Inferior parietal cortex (tissue), 1 donor: Measurements from ENCODE around the gene GRIK4.

Source experiments
- DNase-seq: peaks from one replicate; pipeline ENCODE4 v3.0.0-alpha.2; 2016; ENCODE audit errors: extremely low spot score

GRIK4 gene

DNA sequence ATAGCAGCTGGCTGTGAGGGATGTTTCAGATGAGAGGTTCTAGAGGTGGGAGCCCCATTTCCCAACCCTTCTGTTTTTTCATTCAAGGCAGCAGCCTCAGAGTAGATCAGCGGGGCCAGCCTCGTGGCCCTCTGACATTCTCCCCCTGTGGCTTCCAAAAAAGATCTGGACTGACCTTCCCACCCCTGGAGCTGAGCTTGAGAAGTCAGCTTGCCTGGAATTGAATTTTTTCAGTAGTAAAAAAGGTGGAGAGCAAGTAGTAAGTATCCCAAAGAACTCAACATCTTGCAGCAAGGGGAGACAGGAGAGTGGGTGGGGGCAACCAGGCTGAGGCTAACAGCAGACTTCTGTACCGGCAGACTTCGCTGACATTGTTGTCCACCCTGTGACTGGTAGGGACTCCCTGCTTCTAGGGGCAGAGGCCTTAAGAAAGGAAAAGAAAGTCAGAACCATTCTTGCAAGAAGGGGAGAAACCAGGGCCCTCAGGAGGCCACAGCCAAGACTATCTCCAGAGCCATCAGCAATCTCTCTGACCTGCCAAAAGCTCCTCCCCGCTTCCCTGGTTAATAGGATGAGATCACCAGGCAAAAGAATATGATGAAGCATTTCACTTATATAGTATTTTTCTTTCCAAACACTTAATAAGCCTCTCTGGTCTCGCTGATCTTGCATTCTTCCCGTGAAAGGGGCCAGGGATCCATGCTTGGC, 2.0 kb upstream of the GRIK4 start:
- DNase-seq: no peak

DNA sequence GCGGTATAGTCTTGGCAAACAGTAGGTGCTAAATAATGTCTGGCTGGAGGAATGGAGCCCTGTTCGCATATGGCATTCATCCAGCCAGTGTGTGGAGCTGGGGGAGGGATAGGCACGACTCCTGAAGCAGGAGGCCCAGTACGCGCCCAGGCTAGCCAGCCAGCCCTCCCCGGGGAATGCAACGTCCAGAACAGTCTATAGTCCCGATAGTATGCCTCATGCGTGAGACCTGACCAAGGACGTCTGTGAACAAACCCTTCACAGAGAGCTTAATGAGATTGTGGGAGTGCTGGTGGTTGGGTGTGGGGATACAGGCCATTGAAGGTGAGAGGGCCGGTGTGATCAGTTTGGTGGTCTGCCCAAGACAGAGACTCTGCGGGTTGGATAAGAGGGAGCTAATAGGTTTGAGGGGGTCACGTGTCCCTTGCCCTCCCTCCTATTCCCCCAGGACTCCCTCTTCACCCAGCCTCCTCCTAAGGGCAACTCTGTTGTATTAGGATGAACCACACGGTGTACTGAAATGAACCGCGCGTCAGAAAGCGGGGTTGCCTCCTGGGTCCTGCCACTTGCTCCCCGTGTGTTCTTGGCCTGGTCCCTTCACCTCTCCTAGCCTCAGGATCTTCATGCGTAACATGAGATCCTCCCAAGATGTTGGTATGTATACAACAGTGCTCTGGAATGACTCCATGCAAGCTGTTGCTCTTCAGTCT, 987 bp upstream of the GRIK4 start:
- DNase-seq: no peak

DNA sequence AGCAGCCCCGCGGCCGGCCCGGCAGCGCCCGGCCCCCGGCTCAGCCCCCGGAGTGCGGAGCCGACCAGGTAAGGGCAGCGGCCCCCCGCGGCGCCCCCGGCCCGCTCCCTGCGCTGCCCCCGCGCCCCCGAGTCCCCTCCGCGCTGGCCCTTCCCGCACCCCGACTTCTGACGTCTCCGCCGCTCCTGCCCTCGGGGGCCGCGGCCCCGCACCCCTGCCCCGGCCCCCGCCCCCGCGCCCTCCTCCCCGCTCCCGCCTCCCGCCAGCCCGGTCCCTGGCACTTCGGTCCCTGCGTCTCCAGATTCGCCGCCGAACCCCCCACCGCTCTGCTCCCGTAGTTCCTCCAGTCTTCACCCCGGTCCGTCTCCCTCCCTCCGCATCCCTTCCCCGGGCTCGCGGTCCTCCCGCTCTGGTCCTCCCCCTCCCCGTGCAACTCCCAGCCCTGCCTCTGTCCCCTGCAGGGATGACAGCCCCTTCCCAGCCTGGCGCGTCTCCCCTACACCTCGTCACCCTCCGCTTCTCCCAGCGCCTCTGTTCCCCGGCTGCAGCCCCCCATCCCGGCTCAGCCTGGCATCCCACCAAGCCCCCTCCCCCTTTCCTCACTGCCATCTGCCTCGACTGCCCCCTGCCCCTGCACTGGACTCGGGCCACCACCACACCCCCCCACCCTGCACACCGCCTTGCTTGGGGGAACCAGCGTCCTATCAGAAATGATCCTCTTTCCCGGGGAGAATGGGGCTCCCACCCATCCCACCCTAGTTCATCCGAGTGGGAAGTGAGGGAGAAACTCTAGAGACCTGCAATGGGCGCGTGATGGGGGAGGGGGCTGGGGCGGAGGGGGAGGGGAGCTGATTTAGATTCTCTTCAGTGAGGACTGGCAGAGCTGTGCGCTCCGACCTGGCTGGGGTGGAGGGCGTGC, 531 bp downstream of the GRIK4 start:
- DNase-seq: no peak

DNA sequence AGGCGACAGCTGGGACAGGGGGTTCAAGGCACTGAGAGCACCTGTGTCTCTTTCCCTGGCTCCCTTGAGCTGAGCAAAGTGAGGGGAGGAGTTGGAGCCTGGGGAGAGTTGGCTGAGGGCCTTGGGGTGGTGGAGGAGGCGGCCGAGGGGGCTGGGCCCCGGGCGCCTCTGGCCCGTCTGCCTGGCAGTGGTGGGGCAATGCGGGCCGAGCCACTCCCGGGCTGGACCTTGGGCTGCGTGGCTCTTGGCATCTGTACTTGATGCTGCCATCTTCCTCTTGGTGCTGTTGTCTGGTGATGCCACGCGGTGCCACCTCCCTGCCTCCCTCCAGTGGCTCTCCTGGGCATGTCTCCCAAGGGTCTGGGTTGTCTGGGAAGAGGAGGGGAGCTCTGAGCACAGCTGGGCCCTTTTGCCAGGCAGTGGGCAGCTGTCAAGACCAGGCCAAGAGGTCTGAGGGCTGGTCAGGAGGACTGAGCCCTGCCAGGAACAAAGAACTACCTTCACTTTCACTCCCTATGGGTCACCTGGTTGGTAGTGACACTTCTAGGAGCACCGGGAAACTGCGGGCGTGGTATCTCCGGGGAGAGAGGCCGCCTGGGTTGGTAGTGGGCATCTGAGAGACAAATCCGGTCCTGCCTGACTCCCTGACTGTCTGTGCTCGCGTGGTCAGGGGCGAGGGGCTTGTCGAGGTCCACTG, 1.3 kb downstream of the GRIK4 start:
- no peak for DNase-seq

DNA sequence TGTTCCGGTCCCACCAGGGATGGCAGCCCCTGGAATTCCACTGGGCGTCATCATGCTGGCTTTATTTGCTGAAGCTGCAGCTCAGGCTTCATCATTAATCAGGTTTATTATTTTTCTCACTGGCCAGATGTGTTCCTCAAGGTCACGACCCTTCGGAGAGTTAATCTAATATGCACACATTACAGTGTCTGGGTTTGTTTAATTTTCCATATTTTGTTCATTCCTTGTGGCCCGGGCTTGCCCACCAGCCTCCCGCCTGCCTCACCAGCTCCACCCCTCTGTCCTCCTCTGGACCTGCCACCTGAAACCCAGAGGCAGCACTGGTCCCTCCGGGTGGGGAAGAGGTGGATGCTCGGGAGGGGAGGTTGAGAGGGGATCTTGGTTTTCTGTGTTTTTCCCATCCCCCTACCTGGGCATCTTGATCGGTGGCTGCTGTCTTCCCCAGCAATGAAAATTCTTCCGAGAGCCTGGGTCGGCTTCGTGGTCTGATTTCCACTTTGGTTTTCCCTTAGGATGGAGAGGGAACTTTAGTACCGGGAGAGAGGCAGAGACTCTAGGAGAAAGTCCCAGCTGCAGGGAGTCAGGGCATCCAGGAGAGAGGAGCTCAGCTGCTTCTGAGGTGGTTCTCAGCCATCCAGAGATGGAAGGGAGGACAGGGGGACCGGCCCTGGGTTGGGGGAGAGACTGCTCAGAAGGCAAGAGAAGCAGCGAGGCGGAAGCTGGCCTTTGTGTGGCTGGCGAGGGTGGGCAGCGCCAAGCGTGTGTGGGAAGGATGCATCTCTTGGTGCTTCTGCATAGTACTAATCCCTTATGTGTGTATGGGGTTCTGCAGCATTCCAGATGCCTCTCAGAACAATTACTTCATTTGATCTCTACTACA, 2.1 kb downstream of the GRIK4 start:
- DNase-seq: no peak

DNA sequence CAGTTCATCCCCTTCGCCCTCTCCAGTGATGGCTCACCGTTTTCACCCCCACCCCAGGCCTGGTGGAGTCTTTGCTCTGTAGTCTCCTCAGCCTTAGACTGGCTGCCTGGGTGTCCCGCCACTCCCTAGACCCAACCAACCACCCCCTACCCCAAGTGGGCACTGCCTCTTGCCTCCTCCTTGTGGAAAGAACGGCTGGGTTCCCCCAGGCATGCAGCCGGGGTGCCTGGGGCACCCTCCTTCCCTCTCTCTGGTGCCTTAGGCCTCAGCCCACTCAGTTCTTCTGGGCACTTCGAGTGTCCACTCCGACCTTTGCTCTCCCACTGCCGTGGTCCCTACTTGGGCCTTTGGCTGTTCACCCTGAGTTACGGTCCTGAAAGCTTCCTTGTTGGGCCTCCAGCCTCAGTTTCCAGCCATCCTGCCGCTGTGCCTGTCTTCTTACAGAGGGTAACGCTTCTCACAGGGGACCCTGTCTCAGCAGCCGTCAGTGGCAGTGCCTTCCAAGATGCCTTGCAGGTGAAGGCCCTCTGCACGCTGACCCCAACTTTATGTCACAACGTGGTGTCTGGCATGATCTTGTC, 3.1 kb downstream of the GRIK4 start:
- no peak for DNase-seq

DNA sequence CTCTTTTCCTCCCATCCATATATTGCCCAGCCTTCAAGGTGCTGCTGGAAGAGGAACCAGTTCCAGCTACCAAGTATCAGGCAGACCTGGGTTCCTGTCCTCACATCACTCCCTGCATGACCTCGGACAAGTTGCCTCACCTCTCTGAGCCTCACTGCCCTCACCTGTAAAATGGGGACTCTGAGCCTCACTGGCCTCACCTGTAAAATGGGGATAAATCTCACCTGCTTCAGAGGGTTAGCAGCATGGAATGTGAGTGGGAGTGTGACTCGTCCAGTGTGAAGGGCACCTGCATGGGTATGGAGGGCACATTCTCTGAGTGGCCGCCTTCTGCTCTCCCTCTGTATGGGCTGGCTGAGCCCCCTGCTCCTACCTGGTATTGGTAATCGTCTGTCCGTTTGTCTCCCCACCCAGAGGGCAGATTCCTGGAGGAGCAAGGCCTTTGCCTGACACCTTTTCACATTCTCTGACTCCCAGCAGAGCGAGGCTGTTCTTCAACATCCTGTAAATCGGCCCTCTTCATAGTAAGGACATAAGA, 3.7 kb downstream of the GRIK4 start:
- no peak for DNase-seq

DNA sequence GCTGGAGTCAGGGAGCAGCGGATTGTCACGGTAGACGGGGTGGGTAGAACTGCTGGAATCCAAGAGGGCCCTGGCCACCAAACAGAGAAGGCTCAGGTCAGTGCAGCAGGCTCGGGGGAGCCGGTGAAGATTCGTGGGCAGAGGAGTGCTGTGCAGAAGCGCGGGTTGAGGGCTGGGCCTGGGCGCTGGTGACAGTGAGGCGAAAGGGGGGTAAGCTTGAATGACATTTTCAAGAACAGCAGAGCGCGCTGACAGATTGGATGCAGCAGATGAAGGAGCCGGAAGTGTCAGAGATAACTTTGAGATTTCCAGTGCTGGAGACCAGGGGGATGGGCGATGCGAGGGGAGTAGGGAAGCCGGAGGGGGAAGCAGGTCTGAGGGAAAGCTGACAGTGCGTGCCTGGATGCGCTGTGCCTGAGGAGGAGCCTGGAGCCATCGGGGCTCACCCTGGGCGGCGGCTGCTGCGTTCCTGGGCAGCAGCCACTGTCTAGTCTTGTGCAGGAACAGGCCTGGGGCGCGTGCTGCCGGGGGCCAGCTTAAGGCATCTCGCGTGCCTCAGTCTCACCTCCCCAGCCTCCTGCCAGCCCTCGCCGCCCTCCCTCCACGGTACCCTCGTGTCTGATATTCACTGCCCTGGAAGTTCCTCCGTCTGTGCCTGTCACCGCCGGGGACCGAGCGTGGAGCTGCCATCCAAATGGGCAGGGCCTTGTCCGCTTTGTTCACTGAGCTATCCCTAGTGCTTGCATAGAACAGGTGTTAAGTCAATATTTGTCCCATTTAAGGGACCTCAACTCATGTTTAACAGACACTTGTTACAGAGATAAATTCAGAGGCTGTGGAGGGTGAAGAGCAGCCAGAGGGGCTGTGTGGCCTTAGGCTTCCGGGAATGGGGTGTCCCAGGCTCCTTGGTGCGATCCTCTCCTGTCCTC, 5.2 kb downstream of the GRIK4 start:
- DNase-seq: no peak

DNA sequence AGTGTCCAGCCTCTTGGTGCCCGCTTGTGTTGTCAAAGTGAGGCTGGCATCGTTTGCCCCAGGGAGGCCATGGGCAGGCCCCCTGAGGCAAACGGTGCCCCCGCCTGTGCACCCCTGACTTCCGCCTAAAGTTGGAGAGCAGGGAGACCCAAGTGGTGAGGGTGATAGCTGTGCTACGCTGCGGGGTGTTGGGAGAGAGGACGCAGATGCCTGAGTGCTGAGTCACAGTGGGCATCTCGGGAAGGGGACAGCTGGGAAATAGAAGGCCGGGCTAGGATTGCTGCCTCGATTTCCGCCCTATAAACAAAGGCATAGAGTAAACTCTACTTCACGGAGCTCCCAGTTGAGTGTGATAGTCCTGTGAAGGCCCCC, 5.8 kb downstream of the GRIK4 start:
- DNase-seq: no peak

DNA sequence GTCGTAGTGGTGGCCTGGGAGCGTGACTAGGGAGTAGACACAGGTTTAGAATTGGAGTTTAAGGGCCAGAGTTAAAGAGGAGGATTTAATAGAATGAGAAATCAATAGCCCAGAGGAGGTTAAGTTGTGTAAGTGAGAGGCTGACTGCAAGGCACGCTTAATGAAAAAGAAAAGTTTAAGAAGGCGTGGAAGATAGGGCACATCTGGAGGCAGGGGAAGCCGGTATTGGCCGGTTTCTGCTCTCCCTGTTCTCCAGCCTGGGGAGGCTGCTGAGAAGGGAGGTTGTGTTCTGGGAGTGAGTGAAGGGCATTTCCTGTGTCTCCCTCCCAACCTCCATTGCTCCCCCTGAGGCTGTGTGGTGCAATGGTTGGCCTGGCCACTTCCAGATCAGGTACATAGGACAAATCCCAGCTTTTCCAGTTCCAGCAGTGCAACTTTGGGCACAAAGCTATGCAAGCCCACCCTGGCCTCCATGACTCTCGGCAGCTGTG, 6.3 kb downstream of the GRIK4 start:
- DNase-seq: no peak

DNA sequence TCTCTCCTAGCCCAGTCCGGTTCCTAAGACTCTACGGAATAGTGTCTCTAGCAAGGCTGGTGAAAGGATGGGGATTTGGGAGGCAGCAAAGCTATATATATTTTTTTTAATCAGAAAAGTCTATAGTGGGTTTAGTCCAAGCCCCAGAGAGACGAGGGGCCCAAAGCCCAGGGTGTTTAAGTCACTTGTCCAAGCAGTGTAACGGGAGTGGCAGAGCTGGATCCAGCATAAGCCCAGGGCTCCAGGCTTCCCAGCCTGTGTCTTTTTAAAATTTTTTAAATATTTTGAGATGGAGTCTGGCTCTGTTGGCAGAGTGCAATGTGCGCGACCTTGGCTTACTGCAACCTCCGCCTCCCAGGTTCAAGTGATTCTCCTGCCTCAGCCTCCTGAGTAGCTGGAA, 6.8 kb downstream of the GRIK4 start:
- DNase-seq: no peak

DNA sequence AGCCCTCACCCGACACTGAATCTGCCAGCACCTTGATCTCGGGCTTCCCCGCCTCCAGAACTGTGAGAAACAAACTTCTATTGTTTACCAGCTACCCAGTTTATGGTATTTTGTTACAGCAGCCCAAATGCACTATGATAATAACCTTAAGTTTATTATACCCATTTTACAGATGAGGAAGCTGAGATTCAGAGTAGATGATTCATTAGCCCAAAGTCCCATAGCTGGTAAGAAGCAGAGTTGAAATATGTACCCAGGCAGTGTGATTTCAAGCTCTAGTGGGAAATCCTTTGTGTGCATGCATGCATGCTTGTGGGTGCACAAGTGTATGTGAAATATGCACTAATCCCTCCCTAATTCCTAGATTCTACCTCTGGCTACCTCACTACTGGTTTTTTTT, 7.9 kb downstream of the GRIK4 start:
- DNase-seq: no peak

DNA sequence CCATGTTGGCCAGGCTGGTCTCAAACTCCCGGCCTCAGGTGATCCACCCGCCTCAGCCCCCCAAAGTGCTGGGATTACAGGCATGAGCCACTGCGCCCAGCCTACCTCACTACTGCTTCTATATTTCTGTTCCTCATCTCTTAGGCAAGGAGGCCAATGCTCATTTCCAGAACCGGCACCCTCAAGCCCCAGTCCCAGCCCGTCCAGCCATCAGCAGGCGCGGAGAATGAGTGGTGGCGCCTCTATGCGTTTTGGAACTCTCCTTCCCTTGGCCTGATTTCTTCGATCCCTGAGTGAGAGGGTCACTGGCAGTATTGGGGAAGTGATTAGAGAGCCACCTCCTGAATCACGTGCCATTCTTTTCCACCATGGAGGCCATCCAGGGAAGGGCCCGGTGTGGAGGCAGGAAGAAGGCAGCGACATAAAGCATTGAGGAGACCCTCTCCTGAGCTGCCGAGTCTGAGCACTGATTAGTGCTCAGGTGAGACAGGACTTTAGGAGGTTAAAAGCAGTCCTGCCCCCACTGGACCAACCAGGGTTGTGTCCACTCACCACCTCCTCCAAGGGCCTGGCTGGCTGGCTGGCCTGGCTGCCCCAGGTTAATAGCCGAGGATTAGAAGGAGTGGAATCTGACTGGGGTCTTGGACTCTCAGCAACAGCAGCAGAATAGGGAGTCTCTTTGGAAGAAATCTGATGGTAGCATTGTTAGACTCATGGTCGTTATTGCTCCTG, 8.7 kb downstream of the GRIK4 start:
- DNase-seq: no peak

DNA sequence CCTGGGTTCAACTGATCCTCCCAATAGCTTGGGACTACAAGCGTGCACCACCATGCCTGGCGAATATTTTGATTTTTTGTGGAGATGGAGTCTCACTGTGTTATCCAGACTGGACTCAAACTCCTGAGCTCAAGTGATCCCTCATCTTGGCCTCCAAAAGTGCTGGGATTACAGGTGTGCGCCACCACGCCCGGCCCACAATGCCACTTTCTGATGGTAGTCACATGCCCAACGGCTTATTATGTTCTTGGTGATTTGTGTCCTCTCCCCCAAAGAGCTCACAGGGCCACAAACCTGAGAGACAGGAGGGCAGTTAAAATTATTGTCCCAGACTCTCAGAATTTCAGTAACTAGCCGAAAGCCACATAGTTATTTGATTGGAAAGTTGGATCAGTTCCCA, 9.6 kb downstream of the GRIK4 start:
- DNase-seq: no peak

DNA sequence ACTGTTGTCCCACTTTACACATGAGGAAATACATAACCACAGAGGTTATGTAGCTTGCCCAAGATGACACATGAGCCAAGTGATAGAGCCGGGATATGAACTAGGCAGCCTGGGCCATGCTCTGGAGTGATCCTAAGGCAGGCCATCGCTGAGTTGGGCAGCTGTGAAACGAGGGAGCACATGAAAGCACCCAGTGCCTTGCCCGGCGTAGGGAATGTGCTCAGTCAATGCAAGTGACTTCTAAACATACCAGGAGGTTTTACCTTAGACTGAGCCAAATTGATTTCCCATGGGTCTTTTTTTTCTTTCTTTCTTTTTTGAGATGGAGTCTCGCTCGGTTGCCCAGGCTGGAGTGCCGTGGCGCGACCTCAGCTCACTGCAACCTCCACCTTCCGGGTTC, 10.5 kb downstream of the GRIK4 start:
- DNase-seq: no peak

DNA sequence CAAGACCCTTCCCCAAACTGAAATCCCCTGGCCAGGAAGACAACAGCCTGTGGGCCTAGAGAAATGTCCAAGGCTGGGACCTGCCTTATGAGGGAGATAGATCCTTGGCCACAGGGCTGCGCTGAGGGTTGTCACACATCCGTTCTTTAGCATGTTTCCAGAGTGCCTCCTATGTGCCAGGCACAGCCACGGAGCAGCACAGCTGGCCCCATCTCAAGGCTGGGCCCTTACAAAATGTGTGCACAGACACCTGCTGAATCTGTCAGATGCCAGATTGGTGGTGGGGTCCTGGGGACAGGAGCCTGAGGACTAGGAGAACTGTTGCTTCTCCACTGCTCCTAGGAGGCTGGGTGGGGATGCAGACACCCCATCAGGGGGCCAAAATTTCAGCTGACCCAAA, 11.2 kb downstream of the GRIK4 start:
- no peak for DNase-seq

DNA sequence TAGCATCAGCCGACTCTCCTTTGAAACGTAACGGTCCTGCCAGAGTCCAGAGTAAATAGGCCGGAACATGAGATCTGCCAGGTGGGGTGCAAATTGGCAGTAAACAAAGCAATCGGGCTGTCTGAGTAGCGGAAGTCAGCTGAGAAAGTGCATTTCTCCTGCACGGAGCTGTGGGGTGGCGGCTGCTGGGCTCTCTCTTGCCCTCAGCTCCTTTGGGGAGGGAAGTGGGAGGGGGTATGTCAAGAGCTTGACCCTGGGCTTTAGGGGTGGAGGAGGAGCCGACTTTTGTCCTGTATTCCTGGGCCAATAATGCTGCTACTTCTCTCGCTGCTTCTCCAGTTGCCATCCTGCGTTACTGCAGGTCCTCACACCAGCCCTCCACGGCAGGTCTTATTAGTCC, 11.6 kb downstream of the GRIK4 start:
- no peak for DNase-seq

DNA sequence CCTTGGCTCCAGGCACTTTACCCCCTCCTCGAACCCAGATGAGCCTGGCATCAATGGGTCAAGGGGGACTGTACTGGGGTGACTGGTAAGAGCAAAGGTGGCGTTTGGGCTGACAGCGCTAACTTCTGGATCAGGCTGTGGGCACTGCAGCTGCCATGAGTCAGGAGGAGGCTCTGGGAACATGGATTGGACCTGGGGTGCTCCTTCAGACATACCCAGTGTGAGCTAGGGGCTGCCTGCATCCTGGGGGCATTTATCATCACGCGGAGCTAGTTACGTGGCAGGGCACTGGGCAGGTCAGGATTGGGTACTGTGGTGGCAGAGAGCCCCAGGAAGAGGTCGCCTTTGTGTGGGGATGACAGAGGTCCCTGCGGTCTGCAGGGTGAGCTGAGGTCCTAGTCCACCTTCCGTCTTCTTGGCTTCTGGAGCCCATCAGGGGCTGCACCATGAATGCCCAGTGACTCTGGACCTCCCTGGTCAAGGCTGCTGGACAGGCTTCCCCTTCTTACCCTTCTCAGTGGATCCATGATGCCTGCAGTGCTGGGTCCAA, 13.1 kb downstream of the GRIK4 start:
- DNase-seq: no peak
